ES-I3 (cell line): Measurements from ENCODE around the gene ABCA7.

ENCODE experiments used
- H3K36me3 ChIP-seq: 2 replicates; pipeline ENCODE4 v1.6.1; 2013; ENCODE audit warnings: mild to moderate bottlenecking, low read length, control low read depth, moderate library complexity; ENCODE audit not compliant: insufficient read depth
- H3K4me1 ChIP-seq: 2 replicates; pipeline ENCODE4 v1.6.1; 2013; ENCODE audit warnings: mild to moderate bottlenecking, control low read depth, low read length; ENCODE audit not compliant: insufficient read depth
- H3K9ac ChIP-seq: 2 replicates; pipeline ENCODE4 v1.6.1; 2013; ENCODE audit warnings: low read depth, mild to moderate bottlenecking, low read length, moderate library complexity
- H3K9me3 ChIP-seq: 2 replicates; pipeline ENCODE4 v1.6.1; 2013; ENCODE audit warnings: mild to moderate bottlenecking, low read length, moderate library complexity; ENCODE audit not compliant: control insufficient read depth, insufficient read depth

Gene ABCA7

GRCh38 chr19:1057176-1057855 is 17.4 kb downstream of the ABCA7 start:
- Histone ChIP-seq H3K4me1 (no peaks in the 10 kb centered on the region), H3K9me3 (peaks cover 15% of the 10 kb centered on the region), H3K9ac (no peak overlapping the region), H3K36me3 (peaks cover 3% of the 10 kb centered on the region; the same call in 1 of the 2 replicates)

GRCh38 chr19:1058112-1058511 is 18.2 kb downstream of the ABCA7 start:
- Histone ChIP-seq H3K36me3 (peaks cover 3% of the 10 kb centered on the region; the same call in 1 of the 2 replicates), H3K9ac (no peak overlapping the region), H3K4me1 (no peaks in the 10 kb centered on the region), H3K9me3 (peaks cover 15% of the 10 kb centered on the region)

GRCh38 chr19:1060689-1061088 is 20.8 kb downstream of the ABCA7 start:
- H3K9me3 ChIP-seq: peaks cover 15% of the 10 kb centered on the region
- H3K36me3 ChIP-seq: peaks cover 3% of the 10 kb centered on the region; the same call in 1 of the 2 replicates
- H3K9ac ChIP-seq: no peak overlapping the region
- H3K4me1 ChIP-seq: peaks cover 2% of the 10 kb centered on the region; the same call in 1 of the 2 replicates

- peaks cover 11% of the 10 kb centered on the region for H3K9me3 ChIP-seq
- peaks cover 7% of the 10 kb centered on the region; the same call in 1 of the 2 replicates for H3K4me1 ChIP-seq
- peaks cover 3% of the 10 kb centered on the region; the same call in 1 of the 2 replicates for H3K36me3 ChIP-seq
- H3K9ac ChIP-seq: no peak overlapping the region; the same call in 1 of the 2 replicates
Measured at GRCh38 chr19:1061987-1062386, 22.1 kb downstream of the ABCA7 start.

- peaks cover 3% of the 10 kb centered on the region; the same call in 1 of the 2 replicates for H3K36me3 ChIP-seq
- peaks cover 7% of the 10 kb centered on the region for H3K9me3 ChIP-seq
- H3K4me1 ChIP-seq: peaks cover 7% of the 10 kb centered on the region; the same call in 1 of the 2 replicates
- H3K9ac ChIP-seq: no peak overlapping the region; the same call in 1 of the 2 replicates
Measured at GRCh38 chr19:1062387-1063029, 22.6 kb downstream of the ABCA7 start.

GRCh38 chr19:1063030-1063908 is 23.4 kb downstream of the ABCA7 start:
- H3K9ac ChIP-seq: no peak overlapping the region
- H3K36me3 ChIP-seq: peaks cover under 1% of the 10 kb centered on the region; the same call in 1 of the 2 replicates
- peaks cover 7% of the 10 kb centered on the region; the same call in 1 of the 2 replicates for H3K4me1 ChIP-seq
- H3K9me3 ChIP-seq: peaks cover 7% of the 10 kb centered on the region

GRCh38 chr19:1063909-1064660 is 24.2 kb downstream of the ABCA7 start:
- Histone ChIP-seq H3K9ac (peak overlapping the region; percentile 50), H3K36me3 (no peaks in the 10 kb centered on the region), H3K4me1 (peaks cover 7% of the 10 kb centered on the region; the same call in 1 of the 2 replicates)

GRCh38 chr19:1064661-1065605 is 25.0 kb downstream of the ABCA7 start:
- H3K9ac ChIP-seq: peak overlapping the region; percentile 50
- no peaks in the 10 kb centered on the region for H3K36me3 ChIP-seq
- peaks cover 7% of the 10 kb centered on the region; the same call in 1 of the 2 replicates for H3K4me1 ChIP-seq
- no peaks in the 10 kb centered on the region for H3K9me3 ChIP-seq

More at GRCh38 chr19:1063909-1064660, 24.2 kb downstream of the ABCA7 start:
- H3K9me3 ChIP-seq: no peaks in the 10 kb centered on the region

GRCh38 chr19:1065606-1066109 is 25.8 kb downstream of the ABCA7 start:
- H3K4me1 ChIP-seq: peaks cover 7% of the 10 kb centered on the region; the same call in 1 of the 2 replicates
- no peaks in the 10 kb centered on the region for H3K36me3 ChIP-seq
- H3K9me3 ChIP-seq: no peaks in the 10 kb centered on the region
- H3K9ac ChIP-seq: peak overlapping the region; percentile 50; the same call in 1 of the 2 replicates

GRCh38 chr19:1066251-1066747 is 26.4 kb downstream of the ABCA7 start:
- Histone ChIP-seq H3K9me3 (no peaks in the 10 kb centered on the region), H3K9ac (peak overlapping the region; percentile 49; the same call in 1 of the 2 replicates), H3K36me3 (no peaks in the 10 kb centered on the region), H3K4me1 (peaks cover 7% of the 10 kb centered on the region; the same call in 1 of the 2 replicates)

- Histone ChIP-seq H3K36me3 (no peaks in the 10 kb centered on the region), H3K9me3 (no peaks in the 10 kb centered on the region), H3K9ac (peak within 1 kb of the TSS; percentile 49), H3K4me1 (peaks cover 7% of the 10 kb centered on the region; the same call in 1 of the 2 replicates)
Measured at GRCh38 chr19:1066748-1067340, 26.9 kb downstream of the ABCA7 start, which contains the start of gene ARHGAP45. TSS of gene ARHGAP45 (plus strand) at chr19:1067167. CDS start at chr19:1067406, 239 bp downstream.
